HG03025 (cell line): Measurements from ENCODE around the gene PZP.
"Not testable (repeated sequence)": the region's sequence is repeated elsewhere in the genome, so short reads cannot be mapped to it uniquely, and the experiment has no call there.

Source experiments
- ATAC-seq: cut with Tn5 transposase; IDR thresholded peaks from one replicate; pipeline ENCODE4 v1.9.1; 2021; ENCODE audit warnings: mild to moderate bottlenecking, moderate library complexity; ENCODE audit not compliant: unreplicated experiment, low FRiP score

Gene PZP

DNA sequence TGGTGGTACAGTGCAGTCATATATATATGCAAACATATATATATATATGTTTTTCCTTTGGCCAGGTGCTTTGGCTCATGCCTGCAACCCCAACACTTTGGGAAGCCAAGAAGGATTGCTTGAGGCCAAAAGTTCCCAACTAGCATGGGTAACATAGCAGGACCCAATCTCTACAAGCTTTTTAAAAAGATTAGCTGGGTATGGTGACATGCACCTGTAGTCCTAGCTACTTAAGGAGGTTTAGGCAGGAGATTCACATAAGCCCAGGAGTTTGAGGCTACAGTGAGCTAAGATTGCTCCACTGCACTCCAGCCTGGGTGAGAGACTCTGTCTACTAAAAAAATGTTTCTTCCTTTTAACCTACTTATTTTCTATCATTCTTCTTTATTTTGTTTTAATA is 10.2 kb downstream of the PZP start:
- no peak for ATAC-seq

DNA sequence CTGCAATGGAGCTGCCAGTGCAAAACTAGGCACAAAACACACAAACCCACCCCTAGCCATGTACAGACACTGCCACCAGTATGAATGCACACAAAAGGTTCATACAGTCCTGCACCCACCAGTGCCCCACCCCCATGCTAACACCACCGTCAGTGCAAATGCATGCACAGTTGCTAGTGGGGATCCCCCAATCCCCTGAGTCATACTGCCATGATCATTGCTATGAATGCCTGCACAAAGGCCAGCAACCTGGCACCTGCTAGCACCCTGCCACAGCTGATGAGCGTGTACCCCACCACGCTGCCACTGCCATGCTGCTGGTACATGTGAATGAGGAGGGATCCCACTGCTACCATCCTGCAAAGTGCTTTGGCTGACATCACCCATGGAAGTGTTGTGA is 23.9 kb downstream of the PZP start:
- no peak for ATAC-seq

DNA sequence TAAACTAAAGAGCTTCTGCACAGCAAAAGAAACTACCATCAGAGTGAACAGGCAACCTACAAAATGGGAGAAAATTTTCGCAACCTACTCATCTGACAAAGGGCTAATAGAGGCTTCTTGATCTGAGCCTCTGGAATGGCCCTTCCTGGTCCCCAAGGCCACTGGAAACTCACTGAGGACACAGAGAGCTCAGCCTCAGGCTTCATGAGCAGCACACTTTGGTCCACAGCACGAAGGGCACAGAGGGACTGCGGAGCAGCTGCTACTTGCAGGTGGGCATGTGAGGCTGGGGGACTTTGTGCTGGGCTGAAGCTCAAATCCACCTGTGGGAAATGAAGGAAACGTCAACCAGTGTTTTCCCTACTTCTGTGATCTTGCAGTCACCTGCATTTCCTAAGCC is 27.4 kb downstream of the PZP start:
- ATAC-seq, result no peak

- no peak for ATAC-seq
These were observed 28.4 kb downstream of the PZP start for GRCh38 chr12:9179781-9180180.

DNA sequence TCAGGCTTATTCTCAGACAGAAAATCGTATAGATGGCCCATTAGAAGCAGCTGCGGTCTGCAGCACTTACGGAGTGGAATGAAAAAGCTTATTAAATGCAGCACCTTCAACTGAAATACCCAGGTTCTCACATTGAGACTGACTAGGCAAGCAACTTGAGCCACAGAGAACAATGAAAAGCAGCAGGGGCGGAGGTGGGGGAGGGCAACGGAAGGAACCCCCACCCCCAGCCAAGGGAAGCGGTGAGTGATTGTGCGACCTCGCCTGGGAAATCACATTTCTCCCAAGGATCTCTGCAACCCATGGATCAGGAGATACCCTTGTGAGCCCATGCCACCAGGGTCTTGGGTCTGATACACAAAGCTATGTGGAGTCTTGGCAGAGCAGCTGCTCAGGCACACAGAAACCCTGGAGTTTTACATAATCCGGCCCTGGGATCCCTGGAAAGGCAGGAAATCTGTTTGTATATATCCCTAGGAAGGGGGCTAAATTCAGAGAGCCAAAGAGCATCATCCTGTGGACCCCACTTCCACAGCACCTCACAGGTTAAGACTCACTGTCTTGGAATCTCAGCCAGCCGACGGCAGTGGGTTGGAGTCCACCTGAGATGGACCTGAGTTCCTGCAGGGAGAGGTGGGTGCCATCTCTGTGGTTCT is 38.1 kb downstream of the PZP start:
- no peak for ATAC-seq

GRCh38 chr12:9167345-9167744 is 40.9 kb downstream of the PZP start:
- ATAC-seq, result not testable (repeated sequence)

DNA sequence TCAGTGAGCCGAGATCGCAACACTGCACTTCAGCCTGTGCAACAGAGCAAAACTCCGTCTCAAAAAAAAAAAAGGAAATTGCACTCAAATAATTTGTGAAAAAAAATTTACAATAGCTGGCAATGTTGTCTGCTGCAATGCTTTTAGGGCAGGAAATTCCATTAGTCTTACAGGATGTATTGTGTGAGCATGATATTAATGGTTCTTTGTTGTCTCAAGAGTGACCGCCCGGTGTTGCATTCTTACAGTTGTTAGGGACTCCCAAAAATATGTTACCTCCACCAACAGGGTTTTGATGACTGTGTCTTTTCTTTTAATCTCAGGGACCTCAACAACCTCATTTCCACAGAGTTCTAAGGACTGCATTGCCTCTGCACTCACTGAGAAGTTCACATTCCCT is 44.8 kb downstream of the PZP start:
- no peak for ATAC-seq

DNA sequence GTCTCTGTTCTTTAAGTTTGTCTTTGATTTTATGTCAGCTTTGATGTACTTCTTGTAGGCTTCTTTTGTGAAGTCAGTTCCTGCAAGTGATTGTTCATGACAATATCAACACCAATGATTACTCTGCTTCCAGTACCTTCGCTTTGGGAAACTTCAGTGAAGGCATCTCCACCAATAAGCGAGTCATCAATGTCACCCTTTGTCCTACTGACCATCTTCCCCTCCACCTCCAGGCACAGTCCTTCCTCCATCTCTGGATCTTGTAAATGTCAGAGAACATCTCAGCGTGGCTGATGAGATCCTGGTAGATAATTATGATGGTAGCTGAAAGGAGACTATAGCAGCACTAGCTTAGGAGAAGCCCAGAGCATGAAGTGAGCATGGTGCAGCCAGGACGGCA is 52.1 kb downstream of the PZP start:
- ATAC-seq, result no peak

GRCh38 chr12:9149372-9149771 is 58.8 kb downstream of the PZP start:
- ATAC-seq, result no peak

DNA sequence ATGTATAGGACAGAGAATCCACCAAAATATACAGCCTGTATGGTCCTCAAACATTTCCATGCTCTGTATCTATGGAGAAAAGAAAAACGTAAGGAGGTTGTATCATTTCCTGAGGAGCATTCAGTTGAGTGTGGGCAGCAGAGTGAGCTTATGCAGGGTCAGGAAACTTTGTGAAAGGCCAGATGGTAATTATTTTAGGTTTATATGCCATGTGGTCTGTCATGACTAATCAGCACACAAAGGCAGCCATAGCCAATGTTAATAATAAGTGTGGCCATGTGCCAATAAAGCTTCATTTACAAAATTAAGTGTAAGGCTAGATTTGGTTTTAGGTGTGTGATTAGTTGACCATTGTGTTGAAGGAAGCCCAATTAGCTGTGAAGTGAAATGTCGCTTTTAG is 59.3 kb downstream of the PZP start:
- ATAC-seq, result no peak

DNA sequence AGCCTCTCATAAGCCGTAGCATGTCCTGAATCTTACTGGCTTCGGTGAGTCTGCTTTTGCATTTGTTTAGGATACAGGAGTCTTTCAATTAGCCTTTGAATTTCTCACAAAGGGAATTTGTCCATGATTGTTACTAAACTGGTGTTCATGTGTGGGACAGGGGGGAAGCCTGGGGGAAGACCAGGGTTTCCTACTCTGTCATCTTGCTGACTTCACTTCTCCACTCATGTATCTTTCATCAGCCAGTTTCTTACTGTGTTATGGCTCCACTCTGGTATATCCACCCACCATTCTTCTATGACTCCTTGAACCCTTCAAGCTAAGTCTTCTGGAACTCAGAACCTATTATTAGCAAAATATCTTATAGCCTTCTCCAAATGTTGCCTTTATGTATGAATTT is 60.7 kb downstream of the PZP start:
- ATAC-seq, result no peak

DNA sequence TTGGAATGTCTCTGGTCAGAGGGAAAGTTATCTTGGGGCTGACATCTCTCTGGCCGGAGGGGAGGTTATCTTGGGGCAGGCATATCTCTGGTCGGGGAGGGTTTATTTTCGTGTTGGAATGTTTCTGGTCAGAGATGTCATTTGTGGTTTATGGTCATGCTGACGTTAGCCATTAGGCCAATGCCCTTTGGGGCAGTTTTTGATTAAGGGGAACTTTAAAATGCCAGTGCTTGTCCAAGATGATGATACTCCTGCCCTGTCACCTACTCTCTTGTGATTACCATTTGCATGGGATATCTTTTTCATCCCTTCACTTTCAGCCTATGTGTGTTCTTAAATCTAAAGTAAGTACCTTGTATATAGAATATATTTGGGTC is 63.5 kb downstream of the PZP start:
- ATAC-seq, result no peak

DNA sequence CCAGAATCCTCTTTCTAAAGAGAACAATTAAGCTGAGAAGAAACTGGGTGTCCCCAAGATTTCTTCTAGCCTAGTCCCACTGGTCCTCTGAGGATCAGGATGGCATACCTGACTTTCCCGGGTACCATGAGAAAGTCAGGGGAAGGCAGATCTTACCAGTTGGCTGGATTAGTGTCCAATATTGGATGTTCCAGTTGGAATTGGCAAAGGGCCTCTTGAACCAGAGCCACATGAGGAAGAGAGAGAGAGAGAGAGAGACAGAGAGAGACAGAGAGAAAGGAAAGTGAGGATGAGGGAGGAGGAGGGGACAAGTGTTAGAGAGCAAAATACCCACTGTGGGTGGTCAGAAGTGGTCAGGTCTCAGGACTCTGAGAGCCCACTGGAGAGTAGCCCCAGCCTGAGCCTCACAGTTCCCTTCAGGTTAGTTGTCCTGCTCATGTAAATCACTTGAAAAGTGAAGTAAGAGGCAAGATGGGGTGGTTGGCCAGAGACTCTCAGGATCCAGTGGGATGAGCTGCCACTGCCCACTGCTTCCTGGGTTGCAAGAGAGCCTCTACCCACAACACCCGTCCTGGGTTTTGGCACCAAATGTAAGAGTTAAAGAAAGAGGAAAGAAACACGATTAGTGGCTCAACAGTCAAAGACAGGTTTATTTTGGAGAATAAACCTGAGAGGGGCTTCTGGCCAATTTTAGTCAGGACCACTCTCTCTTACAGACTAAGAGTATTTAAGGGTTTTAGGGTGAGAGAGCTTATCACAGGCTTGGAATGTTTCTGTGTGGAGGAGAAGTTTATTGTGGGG is 64.1 kb downstream of the PZP start:
- ATAC-seq, result no peak

- no peak for ATAC-seq
These were observed 65.1 kb downstream of the PZP start for GRCh38 chr12:9143137-9143536.

- not testable (repeated sequence) for ATAC-seq
These were observed 68.5 kb downstream of the PZP start for GRCh38 chr12:9139588-9140290.

DNA sequence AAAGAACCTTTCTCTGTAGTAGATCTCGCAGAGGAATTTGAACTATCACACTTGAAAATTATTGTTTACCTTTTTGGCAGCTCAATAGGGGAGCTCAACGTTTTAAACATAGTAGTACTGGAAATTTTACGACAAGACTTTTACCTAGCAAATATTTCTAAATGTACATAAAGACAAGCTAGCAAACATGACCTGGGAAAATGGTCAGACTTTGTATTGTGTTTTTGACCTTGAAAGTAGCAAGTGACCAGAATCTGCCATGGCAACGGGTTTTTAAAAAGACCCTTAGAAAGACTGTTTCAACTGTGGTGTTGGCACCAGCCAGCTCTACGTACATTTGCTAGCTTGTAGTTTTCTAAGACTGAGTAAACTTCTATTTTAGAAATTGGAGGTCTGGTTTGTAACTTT is 72.3 kb downstream of the PZP start:
- ATAC-seq, result no peak

- ATAC-seq, result no peak
These were observed 73.1 kb downstream of the PZP start for GRCh38 chr12:9134981-9135628.

DNA sequence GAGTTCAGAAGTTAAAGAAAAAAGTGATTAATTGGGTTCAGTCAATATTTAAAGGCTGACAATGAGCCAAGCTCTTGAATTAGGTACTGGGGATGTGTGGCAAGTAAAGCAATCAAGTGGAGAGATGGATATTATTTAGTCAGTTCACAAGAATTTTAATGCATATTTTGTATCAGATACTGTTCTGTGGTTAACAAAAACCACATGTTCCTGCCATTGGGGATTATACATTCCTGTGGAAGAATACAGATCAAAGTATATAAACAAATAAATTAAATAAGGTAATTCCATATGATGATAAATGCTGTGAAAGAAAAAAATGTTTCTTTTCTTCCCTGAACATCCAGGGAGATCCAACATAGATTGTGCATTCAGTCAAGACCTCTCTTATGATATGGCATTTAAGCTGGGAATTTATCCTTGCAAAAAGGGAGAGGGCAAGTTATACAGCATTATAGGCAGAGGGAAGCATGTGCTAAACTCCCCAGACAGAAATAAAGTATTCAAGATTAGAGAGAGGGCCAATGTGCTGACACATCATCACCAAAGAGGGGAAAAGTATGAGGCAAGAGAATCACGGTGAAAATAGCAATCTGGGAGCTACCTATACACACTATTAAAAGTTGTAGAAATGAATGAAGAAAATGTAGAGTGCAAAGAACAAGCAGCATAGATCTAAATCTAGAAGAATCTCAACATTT is 74.8 kb downstream of the PZP start:
- no peak for ATAC-seq

GRCh38 chr12:9132008-9132535 is 76.1 kb downstream of the PZP start:
- ATAC-seq, result no peak

- no peak for ATAC-seq
These were observed 78.0 kb downstream of the PZP start for GRCh38 chr12:9130244-9130643.
